GM19025 (cell line): Measurements from ENCODE around the gene COL6A6.

Experiments used
- ATAC-seq: cut with Tn5 transposase; IDR thresholded peaks from one replicate; pipeline ENCODE4 v1.9.1; 2021; ENCODE audit warnings: mild to moderate bottlenecking, low read depth, moderate library complexity; ENCODE audit not compliant: unreplicated experiment

COL6A6 gene

GRCh38 chr3:130516645-130517512, at the start of gene COL6A6:
COL6A6 (plus strand) TSS chr3:130517177; CDS start chr3:130560365, 43,188 bp downstream.
- ATAC-seq: no peak

DNA sequence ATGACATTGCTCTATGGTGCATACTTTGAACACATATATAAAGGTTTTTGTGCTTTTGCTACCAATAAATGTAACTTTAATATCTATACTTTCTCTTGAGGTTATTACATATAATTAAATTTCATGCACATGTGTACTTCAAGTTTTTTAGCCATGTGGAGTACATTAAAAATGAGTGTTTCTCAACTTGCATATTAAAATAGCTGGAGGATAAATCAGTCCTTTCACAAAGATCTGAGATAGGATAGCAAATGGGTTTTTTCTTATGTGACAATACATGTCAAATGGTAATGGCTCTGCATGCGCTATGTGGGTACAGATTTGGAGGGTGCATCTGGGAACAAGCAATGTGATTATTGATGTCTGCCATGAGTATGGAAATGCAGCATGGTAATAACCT, 48.7 kb upstream of the COL6A6 start:
- ATAC-seq: no peak

DNA sequence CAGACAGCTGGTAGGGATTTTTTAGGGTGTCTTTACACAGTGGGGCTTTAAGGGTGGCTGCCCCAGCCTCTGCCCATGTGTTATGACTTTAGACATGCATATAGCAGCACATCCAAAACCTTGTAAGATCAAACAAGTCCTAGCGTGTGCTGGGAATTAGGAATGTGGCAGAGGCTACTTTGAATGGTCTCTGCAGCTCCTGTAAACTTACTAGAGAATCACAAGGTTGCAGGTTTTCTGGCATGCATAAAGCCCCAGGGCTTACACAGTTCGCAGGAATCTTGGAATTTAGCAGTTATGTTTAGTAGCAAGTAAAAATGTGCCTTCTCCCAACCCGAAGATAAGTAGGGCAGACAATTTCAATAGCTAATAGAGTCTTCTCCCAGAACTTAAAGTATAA, 46.9 kb upstream of the COL6A6 start:
- ATAC-seq: no peak

- ATAC-seq: no peak
Observed at GRCh38 chr3:130473416-130473815, 43.6 kb upstream of the COL6A6 start.

- no peak for ATAC-seq
Observed at GRCh38 chr3:130480736-130481135, 36.2 kb upstream of the COL6A6 start.

- ATAC-seq: no peak
Observed at GRCh38 chr3:130488288-130488687, 28.7 kb upstream of the COL6A6 start.

DNA sequence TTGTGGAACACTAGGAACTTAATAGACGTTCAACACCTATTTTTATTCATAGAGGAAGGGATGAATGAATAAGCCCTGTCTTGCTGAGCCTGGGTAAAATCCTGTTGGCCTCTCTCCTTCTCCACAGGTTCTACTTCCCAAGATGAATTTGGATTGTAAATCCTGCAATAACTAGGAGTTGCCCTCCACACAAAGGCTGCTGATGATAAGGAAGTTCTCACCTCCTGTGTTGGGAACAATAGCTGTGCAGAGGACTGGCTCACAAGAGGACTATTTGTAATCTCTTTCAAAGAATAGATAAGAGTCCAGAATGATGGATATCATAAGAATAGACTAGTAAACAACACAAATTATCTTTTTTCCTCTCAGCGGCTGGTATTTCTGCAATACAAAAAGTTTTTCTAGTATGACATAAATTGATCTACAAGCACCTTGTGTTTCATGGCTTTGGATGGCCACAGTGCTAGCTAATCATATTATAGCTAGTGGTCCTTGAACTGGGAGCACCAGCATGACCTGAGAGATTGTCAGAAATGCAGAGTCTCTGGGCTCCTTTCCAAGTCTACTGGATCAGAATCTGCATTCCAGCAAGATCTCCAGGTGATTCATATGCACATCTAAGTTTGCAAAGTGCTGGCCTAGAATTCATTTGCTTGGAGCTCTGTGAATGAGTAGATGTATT, 28.1 kb upstream of the COL6A6 start:
- ATAC-seq: no peak

GRCh38 chr3:130490241-130490640, 26.7 kb upstream of the COL6A6 start:
- ATAC-seq: no peak

- ATAC-seq: no peak
Observed at GRCh38 chr3:130491431-130491830, 25.5 kb upstream of the COL6A6 start.

- no peak for ATAC-seq
Observed at GRCh38 chr3:130504701-130505100, 12.3 kb upstream of the COL6A6 start.

GRCh38 chr3:130506031-130506430, 10.9 kb upstream of the COL6A6 start:
- no peak for ATAC-seq

DNA sequence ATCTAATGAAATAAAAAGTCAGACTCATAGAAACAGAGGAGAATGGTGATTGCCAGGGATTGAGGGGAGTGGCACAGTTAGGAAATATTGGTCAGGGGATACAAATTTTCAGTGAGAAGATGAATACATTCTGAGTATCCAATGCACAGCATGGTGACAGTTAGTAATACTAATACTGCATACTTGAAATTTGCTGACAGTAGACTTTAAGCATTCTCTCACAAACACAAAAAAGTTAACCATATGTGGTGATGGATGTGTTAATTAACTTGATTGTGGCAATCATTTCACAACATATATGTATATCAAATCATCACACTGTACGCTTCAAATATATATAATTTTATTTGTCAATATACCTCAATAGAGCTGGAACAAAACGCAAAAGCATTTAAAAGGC, 9.2 kb upstream of the COL6A6 start:
- ATAC-seq: no peak

- no peak for ATAC-seq
Observed at GRCh38 chr3:130509008-130509407, 8.0 kb upstream of the COL6A6 start.

DNA sequence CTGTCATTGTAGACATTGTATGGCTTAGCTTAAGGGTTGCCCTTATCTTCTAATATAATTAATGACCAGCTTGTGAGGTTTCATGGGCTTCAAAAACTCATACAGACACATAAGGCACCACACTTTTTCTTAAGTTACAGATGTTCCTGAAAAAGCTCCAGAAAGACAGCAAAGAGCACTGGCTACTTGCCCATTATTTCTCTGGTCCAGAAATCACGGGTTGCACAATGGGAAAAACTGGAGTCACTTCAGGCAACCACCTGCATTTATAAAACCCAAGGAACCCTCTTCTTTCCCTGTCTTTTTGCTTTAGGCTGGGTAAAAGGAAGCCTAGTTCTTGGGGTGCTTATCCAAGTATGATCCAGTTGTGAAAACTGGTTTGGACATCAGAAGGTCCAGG, 2.3 kb upstream of the COL6A6 start:
- ATAC-seq: no peak

- ATAC-seq: no peak
Observed at GRCh38 chr3:130515755-130516154, 1.2 kb upstream of the COL6A6 start.

GRCh38 chr3:130517602-130518001, 625 bp downstream of the COL6A6 start:
- ATAC-seq: no peak

GRCh38 chr3:130519754-130520153, 2.8 kb downstream of the COL6A6 start:
- ATAC-seq: no peak

GRCh38 chr3:130522399-130522798, 5.4 kb downstream of the COL6A6 start:
- ATAC-seq: no peak

GRCh38 chr3:130527426-130527825, 10.4 kb downstream of the COL6A6 start:
- no peak for ATAC-seq

DNA sequence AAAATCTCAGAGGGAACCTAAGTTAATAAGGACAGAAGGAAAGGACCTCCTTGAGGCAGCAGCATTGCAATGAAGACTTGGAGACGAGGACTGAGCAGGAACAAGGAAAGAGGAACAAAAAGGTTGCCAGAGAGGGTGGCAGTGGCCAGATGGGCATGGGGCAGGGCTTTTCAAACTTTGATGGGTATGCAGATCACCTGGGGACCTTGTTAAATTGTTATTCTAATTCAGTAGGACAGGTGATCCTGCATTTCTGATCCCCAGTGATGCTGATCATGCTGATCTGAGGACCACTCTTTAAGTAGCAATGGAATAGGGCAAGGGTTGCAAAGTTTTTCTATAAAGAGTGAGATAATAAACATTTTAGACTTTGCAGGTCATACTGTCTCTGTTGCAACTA, 11.1 kb downstream of the COL6A6 start:
- ATAC-seq: no peak

DNA sequence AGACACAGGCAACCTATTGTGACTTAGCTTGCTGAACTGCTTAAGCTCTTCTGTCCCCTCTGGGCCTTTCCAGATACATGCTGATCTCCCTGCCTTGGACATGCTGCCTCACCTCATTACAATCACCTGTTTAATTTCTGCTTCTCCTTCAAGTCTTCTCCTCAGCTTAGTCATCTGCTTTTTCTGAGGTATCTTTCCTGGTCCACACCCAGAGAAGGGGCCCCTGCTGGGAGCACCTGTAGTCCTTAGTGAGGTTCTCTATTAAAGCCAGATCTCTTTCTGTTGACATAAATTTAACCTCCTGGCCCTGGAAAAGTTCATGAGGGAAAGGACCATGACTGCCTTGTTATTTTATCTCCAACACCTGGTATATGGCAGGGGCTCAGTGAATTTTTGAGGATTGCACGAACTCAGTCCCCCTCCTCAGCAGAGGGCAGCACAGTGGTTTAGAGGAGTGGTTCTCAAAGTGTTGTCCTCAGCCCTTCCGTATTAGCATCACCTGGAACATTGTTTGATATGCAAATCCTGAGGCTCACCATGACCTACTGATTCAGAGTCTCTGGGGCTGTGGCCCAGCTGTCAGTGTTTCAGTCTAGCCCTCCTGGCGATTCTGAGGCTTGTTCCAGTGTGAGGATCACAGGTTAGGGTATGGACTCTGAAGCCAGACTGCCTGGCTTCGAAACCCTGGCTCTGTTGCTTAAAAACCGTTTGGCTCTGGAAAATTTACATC, 12.7 kb downstream of the COL6A6 start:
- no peak for ATAC-seq
